Measurements from ENCODE around the gene LRMDA. TPM values are rescaled to one million over a fixed set of nuclear protein-coding genes. Genes with fewer than 3 reads are reported as not detected.

Gene LRMDA
- total RNA-seq, 4 donors from 2014 or later = 1.5 to 15.7 (median 4.6) TPM

DNA sequence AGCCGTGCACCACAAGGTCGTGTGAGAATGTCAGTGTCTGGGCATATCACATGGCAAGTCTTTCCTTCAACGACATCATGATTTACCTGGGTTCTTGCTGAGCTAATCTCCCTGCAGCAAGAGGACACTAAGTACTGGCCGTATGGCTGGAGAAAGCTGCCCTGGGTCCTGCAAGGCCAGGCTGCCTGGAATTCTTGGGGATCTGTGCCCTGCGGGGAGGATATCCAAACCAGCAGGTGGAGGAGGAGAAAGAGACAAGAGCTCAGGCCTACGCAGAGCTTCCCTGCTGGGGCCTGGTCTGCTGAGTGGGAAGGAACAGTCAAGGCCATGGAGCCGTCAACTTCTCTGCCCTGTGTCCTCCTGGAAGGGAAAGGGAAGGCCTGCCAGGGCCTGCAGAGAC, 552.6 kb downstream of the LRMDA start:
- DNase-seq = no peak
- Histone ChIP-seq H3K9me3 (no peaks in the 10 kb centered on the region), H3K27me3 (no peaks in the 10 kb centered on the region), H3K4me1 (no peaks in the 10 kb centered on the region), H3K4me3 (no peak overlapping the region), H3K27ac (no peak overlapping the region), H3K36me3 (no peaks in the 10 kb centered on the region)
- TF ChIP-seq, protein P1, sequence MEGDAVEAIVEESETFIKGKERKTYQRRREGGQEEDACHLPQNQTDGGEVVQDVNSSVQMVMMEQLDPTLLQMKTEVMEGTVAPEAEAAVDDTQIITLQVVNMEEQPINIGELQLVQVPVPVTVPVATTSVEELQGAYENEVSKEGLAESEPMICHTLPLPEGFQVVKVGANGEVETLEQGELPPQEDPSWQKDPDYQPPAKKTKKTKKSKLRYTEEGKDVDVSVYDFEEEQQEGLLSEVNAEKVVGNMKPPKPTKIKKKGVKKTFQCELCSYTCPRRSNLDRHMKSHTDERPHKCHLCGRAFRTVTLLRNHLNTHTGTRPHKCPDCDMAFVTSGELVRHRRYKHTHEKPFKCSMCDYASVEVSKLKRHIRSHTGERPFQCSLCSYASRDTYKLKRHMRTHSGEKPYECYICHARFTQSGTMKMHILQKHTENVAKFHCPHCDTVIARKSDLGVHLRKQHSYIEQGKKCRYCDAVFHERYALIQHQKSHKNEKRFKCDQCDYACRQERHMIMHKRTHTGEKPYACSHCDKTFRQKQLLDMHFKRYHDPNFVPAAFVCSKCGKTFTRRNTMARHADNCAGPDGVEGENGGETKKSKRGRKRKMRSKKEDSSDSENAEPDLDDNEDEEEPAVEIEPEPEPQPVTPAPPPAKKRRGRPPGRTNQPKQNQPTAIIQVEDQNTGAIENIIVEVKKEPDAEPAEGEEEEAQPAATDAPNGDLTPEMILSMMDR (IDR thresholded peaks at IDR 0.05) = no peak
- TF ChIP-seq POLR2A (IDR thresholded peaks at IDR 0.05) = no peak
- intact Hi-C loops (cut with DNase I; ENCODE audit: low total_unique reads) = no loop called here

GRCh38 chr10:75987616-75988015, 556.2 kb downstream of the LRMDA start:
- H3K4me1 ChIP-seq = no peaks in the 10 kb centered on the region
- intact Hi-C loops (cut with DNase I; ENCODE audit: low total_unique reads) = no loop called here
- no peak for DNase-seq
- TF ChIP-seq POLR2A (IDR thresholded peaks at IDR 0.05) = no peak
- TF ChIP-seq, protein P1 (IDR thresholded peaks at IDR 0.05) = no peak
- no peak overlapping the region for H3K4me3 ChIP-seq
- H3K27me3 ChIP-seq = no peaks in the 10 kb centered on the region
- no peaks in the 10 kb centered on the region for H3K36me3 ChIP-seq
- H3K9me3 ChIP-seq = no peaks in the 10 kb centered on the region
- H3K27ac ChIP-seq = no peak overlapping the region

- DNase-seq = no peak
- no peaks in the 10 kb centered on the region for H3K36me3 ChIP-seq
- TF ChIP-seq POLR2A (IDR thresholded peaks at IDR 0.05) = no peak
- TF ChIP-seq, protein P1 (IDR thresholded peaks at IDR 0.05) = no peak
- no peaks in the 10 kb centered on the region for H3K9me3 ChIP-seq
- no peaks in the 10 kb centered on the region for H3K4me1 ChIP-seq
- H3K27me3 ChIP-seq = no peaks in the 10 kb centered on the region
- no peak overlapping the region for H3K4me3 ChIP-seq
- intact Hi-C loops (cut with DNase I; ENCODE audit: low total_unique reads) = no loop called here
- no peak overlapping the region for H3K27ac ChIP-seq
Observed at GRCh38 chr10:75994357-75995040, 563.1 kb downstream of the LRMDA start.

GRCh38 chr10:75995041-75995430, 563.6 kb downstream of the LRMDA start:
- H3K9me3 ChIP-seq = no peaks in the 10 kb centered on the region
- no peaks in the 10 kb centered on the region for H3K27me3 ChIP-seq
- DNase-seq = no peak
- no peaks in the 10 kb centered on the region for H3K36me3 ChIP-seq
- intact Hi-C loops (cut with DNase I; ENCODE audit: low total_unique reads) = no loop called here
- H3K4me1 ChIP-seq = no peaks in the 10 kb centered on the region
- TF ChIP-seq, protein P1 (IDR thresholded peaks at IDR 0.05) = no peak
- TF ChIP-seq POLR2A (IDR thresholded peaks at IDR 0.05) = no peak
- no peak overlapping the region for H3K4me3 ChIP-seq
- H3K27ac ChIP-seq = no peak overlapping the region

DNA sequence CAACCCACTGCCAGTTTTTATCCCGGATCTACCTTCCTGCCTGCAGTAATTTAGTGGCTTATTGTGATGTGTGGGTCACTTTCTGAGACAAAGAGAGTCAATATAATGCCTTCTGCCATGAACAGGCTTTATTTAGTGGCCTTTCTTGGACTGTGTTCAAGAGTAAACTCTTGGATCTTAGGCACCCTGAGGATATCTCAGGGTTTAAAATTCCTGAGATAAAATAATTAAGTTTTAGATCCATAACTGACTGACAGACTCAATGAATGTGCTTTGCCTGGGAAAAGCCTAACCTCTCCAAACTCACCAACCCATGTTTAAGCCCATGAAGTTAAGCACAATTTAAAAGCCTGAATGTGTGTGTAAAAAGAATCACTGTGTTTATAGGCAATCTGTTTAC, 564.3 kb downstream of the LRMDA start:
- Histone ChIP-seq H3K27me3 (no peaks in the 10 kb centered on the region), H3K9me3 (no peaks in the 10 kb centered on the region), H3K27ac (no peak overlapping the region), H3K4me1 (no peaks in the 10 kb centered on the region), H3K4me3 (no peak overlapping the region), H3K36me3 (no peaks in the 10 kb centered on the region)
- intact Hi-C loops (cut with DNase I; ENCODE audit: low total_unique reads) = no loop called here
- TF ChIP-seq, protein P1 (IDR thresholded peaks at IDR 0.05) = no peak
- TF ChIP-seq POLR2A (IDR thresholded peaks at IDR 0.05) = no peak
- DNase-seq = no peak
